ENCODE measurements around the gene KPRP.

GRCh38 chr1:152768847-152769533 lies 11.2 kb downstream of the KPRP start:
- TF ChIP-seq CTCF (conservative IDR thresholded peaks at IDR 0.05 in 1 of 2, IDR thresholded peaks at IDR 0.05 in 1 of 2; ENCODE audit: extremely low read depth in 1 of 2, insufficient read depth in 1 of 2, low read depth in 1 of 2, low read length in 2 of 2) (peak; percentile 14 to 30), EZH2 (IDR thresholded peaks at IDR 0.05; ENCODE audit: borderline replicate concordance, low read length) (no peak)

All from mammary epithelial cell (primary cell).